Smooth muscle cell (in vitro differentiated cells): ENCODE measurements around the gene FCHO1. TPM values are rescaled to one million over a fixed set of nuclear protein-coding genes. Genes with fewer than 3 reads are reported as not detected.

Experiments
- DNase-seq: peaks from one replicate; lab custom pipeline; 2025; ENCODE audit not compliant: unreplicated experiment; lab: John Stamatoyannopoulos, UW
- H2AFZ ChIP-seq: fragments of 200-600 bp; sonication (generic); 2 replicates; pipeline ENCODE4 v1.6.0; 2016; ENCODE audit warnings: antibody characterized with exemption, low read depth, mild to moderate bottlenecking
- H3F3A ChIP-seq: fragments of 200-600 bp; sonication (generic); 2 replicates; pipeline ENCODE4 v1.6.0; 2017; ENCODE audit warnings: antibody characterized with exemption, low read depth
- H3K27ac ChIP-seq: fragments of 200-600 bp; sonication (generic); 2 replicates; pipeline ENCODE4 v1.5.1; 2016; ENCODE audit warnings: low read depth, mild to moderate bottlenecking
- H3K27me3 ChIP-seq: fragments of 200-600 bp; sonication (generic); 2 replicates; pipeline ENCODE4 v1.6.1; 2016; ENCODE audit warnings: low read depth, mild to moderate bottlenecking
- H3K36me3 ChIP-seq: fragments of 200-600 bp; sonication (generic); 2 replicates; pipeline ENCODE4 v1.5.1; 2016; ENCODE audit warnings: low read depth
- H3K4me1 ChIP-seq: fragments of 200-600 bp; sonication (generic); 2 replicates; pipeline ENCODE4 v1.5.1; 2016; ENCODE audit warnings: low read depth
- H3K4me2 ChIP-seq: fragments of 200-600 bp; sonication (generic); 2 replicates; pipeline ENCODE4 v1.6.0; 2016; ENCODE audit warnings: mild to moderate bottlenecking
- H3K4me3 ChIP-seq: fragments of 200-600 bp; sonication (generic); 2 replicates; pipeline ENCODE4 v1.5.1; 2016; ENCODE audit warnings: mild to moderate bottlenecking
- H3K79me2 ChIP-seq: fragments of 200-600 bp; sonication (generic); 2 replicates; pipeline ENCODE4 v1.6.0; 2016; ENCODE audit warnings: low read depth, mild to moderate bottlenecking
- H3K9ac ChIP-seq: fragments of 200-600 bp; sonication (generic); 2 replicates; pipeline ENCODE4 v1.6.0; 2016; ENCODE audit warnings: low read depth
- H3K9me3 ChIP-seq: fragments of 200-600 bp; sonication (generic); replicated peaks from 2 replicates; pipeline ENCODE4 v1.5.1; 2016; ENCODE audit warnings: low read depth
- H4K20me1 ChIP-seq: fragments of 200-600 bp; sonication (generic); 2 replicates; pipeline ENCODE4 v1.6.0; 2016; ENCODE audit warnings: low read depth
- CTCF ChIP-seq: fragments of 200-600 bp; sonication (generic); IDR thresholded peaks from 2 replicates; pipeline ENCODE4 v1.5.1; 2017; ENCODE audit warnings: borderline replicate concordance, mild to moderate bottlenecking, antibody characterized with exemption; ENCODE audit not compliant: insufficient read depth, poor library complexity, severe bottlenecking
- WGBS: methylation state at CpG from one replicate; pipeline ENCODE4 v1.1.7; 2016; ENCODE audit warnings: low lambda C conversion rate; 5-methylcytosine and 5-hydroxymethylcytosine counted together
- polyA plus RNA-seq: library from polyadenylated mRNA; unstranded; fragments of >200 nt; fragmentation: Nextera tagmentation; extraction: Ambion mirVana; gene quantifications from 2 replicates; pipeline ENCODE4 v1.2.1, GENCODE V29; 2016
- total RNA-seq: library from RNA; depleted of rRNA; stranded (reverse); fragments of >200 nt; gene quantifications from 2 replicates; pipeline ENCODE4 v1.2.3, GENCODE V29; 2014

The FCHO1 gene
- total and polyA plus RNA-seq, 2 experiments from 2014 or later: 1.0 to 5.3 TPM

DNA sequence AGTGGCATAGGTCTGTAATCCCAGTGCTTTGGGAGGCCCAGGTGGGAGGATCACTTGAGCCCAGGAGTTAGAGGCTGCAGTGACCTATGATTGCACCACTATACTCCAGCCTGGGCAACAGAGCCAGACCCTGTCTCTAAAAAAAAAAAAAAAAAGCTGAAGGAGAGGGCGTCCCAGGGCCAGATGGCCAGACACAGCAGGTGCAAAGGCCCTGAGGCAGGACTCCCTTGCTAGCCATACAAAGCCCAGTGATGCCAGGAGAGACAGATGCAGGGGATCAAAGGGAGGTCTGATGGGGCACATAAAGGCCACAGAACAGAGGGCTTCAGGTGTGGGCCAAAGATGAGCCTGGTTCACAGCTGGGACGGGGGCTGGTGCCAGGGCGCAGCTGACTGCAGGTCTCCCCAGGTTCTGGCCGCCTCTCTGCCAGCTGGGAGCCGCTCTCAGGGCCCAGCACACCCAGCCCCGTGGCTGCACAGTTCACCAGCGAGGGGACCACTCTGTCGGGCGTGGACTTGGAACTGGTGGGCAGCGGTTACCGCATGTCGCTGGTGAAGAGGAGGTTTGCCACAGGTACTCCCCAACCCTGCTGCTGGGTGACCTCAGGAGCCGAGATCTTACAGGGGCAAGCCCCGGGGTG is 36.1 kb downstream of the FCHO1 start:
- Histone ChIP-seq H3K27ac (no peak overlapping the region), H3K36me3 (no peaks in the 10 kb centered on the region), H3K4me2 (no peak overlapping the region), H4K20me1 (no peaks in the 10 kb centered on the region), H3K4me3 (no peak overlapping the region), H3K4me1 (no peaks in the 10 kb centered on the region), H3K9me3 (no peaks in the 10 kb centered on the region), H3K79me2 (no peaks in the 10 kb centered on the region), H2AFZ (no peak overlapping the region), H3F3A (no peaks in the 10 kb centered on the region), H3K9ac (no peak overlapping the region), H3K27me3 (no peaks in the 10 kb centered on the region)
- no peak for TF ChIP-seq CTCF
- DNase-seq: no peak
- 98% methylated on average over 14 of the region's 14 CpGs for WGBS

DNA sequence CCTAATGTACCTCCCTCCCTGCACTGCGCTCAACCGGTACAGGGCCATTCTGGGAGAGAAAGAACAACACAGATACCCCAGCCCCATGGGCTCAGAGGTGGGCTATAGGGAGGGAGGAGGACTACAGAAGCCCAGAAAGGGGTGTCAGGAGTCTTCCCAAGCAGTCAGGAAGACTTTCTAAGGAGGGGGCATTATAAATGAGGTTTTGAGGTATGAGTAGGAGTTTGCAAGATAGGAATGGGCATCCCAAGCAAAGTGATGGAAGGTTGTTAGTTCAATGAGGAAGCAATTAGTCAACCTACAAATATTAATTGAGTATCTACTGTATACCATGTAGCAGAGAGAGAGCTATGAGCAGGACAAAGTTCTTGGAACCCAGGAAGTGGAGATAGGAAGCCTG is 37.4 kb downstream of the FCHO1 start:
- H3K4me3 ChIP-seq: no peak overlapping the region
- no peaks in the 10 kb centered on the region for H3F3A ChIP-seq
- H4K20me1 ChIP-seq: no peaks in the 10 kb centered on the region
- H3K79me2 ChIP-seq: no peaks in the 10 kb centered on the region
- WGBS: 98% methylated on average over 2 of the region's 2 CpGs
- TF ChIP-seq CTCF: no peak
- H3K4me1 ChIP-seq: no peaks in the 10 kb centered on the region
- no peaks in the 10 kb centered on the region for H3K9me3 ChIP-seq
- DNase-seq: no peak
- no peak overlapping the region for H3K27ac ChIP-seq
- no peak overlapping the region for H2AFZ ChIP-seq
- peaks cover 5% of the 10 kb centered on the region for H3K27me3 ChIP-seq
- H3K9ac ChIP-seq: no peak overlapping the region
- no peak overlapping the region for H3K4me2 ChIP-seq
- H3K36me3 ChIP-seq: no peaks in the 10 kb centered on the region

GRCh38 chr19:17790059-17790780 is 38.9 kb downstream of the FCHO1 start:
- Histone ChIP-seq H3K27me3 (peaks cover 21% of the 10 kb centered on the region), H3K9me3 (no peaks in the 10 kb centered on the region), H2AFZ (no peak overlapping the region), H3K36me3 (no peaks in the 10 kb centered on the region), H3K4me3 (no peak overlapping the region), H3K27ac (no peak overlapping the region), H4K20me1 (no peaks in the 10 kb centered on the region), H3F3A (no peaks in the 10 kb centered on the region), H3K9ac (no peak overlapping the region), H3K4me2 (no peak overlapping the region), H3K79me2 (no peaks in the 10 kb centered on the region), H3K4me1 (no peaks in the 10 kb centered on the region)
- TF ChIP-seq CTCF: no peak
- no peak for DNase-seq
- WGBS: 71% methylated on average over 6 of the region's 6 CpGs

DNA sequence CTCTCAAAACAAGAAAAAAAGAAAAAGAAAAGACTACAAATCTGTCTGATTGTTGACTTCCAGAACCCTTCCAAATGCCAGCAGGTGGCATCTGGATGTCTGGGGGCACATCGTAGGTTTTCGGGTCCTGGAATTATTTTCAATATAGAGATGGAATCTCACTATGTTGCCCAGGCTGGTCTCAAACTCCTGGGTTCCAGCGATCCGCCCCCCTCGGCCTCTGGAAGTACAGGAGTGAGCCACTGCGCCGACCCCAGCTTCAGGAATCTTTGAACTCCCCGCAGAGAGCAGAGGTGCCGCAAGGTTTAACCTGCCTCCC is 43.1 kb downstream of the FCHO1 start:
- Histone ChIP-seq H2AFZ (no peak overlapping the region), H3F3A (no peaks in the 10 kb centered on the region), H3K9ac (no peak overlapping the region), H3K4me1 (no peaks in the 10 kb centered on the region), H3K4me3 (no peak overlapping the region), H3K9me3 (no peaks in the 10 kb centered on the region), H3K27me3 (peaks cover 36% of the 10 kb centered on the region), H3K4me2 (no peak overlapping the region), H3K27ac (no peak overlapping the region), H4K20me1 (no peaks in the 10 kb centered on the region), H3K36me3 (no peaks in the 10 kb centered on the region), H3K79me2 (no peaks in the 10 kb centered on the region)
- TF ChIP-seq CTCF: no peak
- DNase-seq: no peak
- WGBS: 54% methylated on average over 9 of the region's 9 CpGs
